ENCODE measurements around the gene C12orf60.
"Not testable (repeated sequence)": the region's sequence is repeated elsewhere in the genome, so short reads cannot be mapped to it uniquely, and the experiment has no call there.

Gene C12orf60

GRCh38 chr12:14803011-14803829 is at the start of gene C12orf60, which contains the start of gene WBP11:
TSS of gene C12orf60 (plus strand) at chr12:14803670. CDS start at chr12:14822936, 19,266 bp downstream.
TSS of gene WBP11 (minus strand) at chr12:14803478. CDS start at chr12:14801383, 2,095 bp downstream.
- DNase-seq, result peak; percentile 83

GRCh38 chr12:14756334-14757143 is 46.9 kb upstream of the C12orf60 start:
- no peak for DNase-seq

DNA sequence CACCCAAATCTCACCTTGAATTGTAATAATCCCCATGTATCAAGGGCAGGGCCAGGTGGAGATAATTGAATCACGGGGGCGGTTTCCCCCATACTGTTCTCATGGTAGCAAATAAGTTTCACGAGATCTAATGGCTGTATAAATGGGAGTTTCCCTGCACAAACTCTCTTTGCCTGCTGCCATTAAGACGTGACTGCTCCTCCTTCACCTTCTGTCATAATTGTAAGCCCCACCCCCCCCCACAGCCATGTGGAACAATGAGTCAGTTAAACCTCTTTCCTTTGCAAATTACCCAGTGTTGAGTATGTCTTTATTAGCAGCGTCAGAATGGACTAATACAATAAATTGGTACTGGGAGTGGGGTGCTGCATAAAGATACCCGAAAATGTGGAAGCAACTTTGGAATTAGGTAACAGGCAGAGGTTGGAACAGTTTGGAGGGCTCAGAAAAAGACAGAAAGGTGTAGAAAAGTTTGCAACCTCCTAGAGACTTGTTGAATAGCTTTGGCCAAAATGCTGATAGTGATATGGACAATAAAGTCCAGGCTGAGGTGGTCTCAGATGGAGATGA is 43.7 kb upstream of the C12orf60 start:
- DNase-seq, result not testable (repeated sequence)

DNA sequence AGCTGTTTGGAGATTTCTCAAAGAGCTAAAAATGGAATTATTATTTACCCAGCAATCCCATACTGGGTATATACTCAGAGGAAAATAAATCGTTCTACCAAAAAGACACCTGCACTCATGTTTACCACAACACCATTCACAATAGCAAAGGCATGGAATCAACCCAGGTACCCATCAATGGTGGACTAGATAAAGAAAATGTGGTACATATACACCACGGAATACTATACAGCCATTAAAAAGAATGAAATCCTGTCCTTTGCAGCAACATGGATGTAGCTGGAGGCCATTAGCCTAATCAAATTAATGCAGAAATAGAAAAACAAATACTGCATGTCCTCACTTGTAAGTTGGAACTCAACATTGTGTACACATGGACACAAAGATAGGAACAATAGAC is 38.1 kb upstream of the C12orf60 start:
- DNase-seq, result no peak

- not testable (repeated sequence) for DNase-seq
Observed at GRCh38 chr12:14766020-14766419, 37.5 kb upstream of the C12orf60 start.

GRCh38 chr12:14766649-14767215 is 36.7 kb upstream of the C12orf60 start:
- no peak for DNase-seq

GRCh38 chr12:14767617-14768016 is 35.9 kb upstream of the C12orf60 start:
- DNase-seq, result no peak

- no peak for DNase-seq
Observed at GRCh38 chr12:14768823-14769405, 34.6 kb upstream of the C12orf60 start.

GRCh38 chr12:14769466-14769968 is 34.0 kb upstream of the C12orf60 start:
- no peak for DNase-seq

DNA sequence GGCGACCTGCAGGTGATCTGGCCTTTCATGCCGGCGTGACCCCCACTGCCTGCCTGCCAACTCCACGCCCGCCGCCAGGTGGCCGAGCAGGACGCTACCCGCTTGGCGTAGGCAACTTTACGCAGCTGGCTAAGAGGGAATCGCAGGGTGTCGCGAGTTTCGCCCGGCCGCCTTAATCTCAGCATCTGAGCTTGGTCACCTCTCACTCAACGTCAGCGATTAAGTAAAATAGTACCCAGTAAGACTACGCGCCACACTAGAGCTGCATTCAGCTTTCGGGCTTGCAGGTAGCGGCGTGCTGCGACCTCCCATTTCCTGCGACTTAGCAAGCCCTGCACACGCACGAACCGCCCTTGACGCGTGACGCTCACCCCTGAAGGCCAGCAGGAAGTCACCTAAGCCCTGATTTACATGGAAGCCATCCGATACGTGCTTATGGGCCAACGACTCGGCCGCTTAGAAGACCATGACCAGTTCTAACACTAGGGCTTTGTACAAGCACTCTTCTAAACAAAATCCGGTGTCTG is 33.4 kb upstream of the C12orf60 start:
- DNase-seq, result peak; percentile 30

DNA sequence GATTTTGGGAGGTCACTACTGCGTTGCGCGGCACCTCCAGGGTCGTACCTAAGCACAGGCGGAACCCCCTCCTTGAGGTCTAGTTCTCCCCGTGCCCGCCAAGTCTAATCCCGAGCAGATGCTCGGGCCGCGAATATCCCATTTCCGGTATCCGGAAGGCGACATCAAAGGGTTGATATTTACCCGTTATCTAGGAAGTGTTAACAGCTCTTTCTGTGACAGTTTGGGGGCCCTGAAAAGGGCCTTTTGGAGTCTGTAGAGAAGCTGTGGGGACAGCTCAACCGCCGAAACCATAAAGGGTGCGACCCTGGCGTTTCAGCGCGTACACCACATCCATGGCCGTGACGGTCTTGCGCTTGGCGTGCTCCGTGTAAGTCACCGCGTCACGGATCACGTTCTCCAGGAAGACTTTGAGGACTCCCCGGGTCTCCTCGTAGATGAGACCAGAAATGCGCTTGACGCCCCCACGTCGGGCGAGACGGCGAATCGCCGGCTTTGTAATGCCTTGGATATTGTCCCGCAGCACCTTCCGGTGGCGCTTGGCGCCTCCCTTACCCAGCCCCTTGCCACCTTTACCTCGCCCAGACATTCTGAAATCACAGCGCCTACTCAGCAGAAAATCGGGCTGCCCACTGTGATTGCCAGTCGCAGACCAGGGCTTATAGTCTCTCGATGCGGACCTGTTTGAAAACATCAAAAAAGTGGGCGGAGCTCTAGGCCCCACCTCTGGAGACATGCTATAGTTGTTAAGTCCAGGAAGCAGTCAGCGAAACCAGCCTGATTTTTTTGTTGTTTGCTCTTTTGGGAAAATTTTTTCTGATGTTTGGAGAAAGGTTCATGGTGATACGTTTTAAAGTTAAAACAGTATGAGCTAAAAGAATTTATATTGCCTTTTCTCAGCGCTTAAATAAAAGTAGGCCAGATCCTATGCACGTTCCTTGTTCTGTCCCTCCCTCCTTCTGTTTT is 32.7 kb upstream of the C12orf60 start:
- DNase-seq, result peak; percentile 23

DNA sequence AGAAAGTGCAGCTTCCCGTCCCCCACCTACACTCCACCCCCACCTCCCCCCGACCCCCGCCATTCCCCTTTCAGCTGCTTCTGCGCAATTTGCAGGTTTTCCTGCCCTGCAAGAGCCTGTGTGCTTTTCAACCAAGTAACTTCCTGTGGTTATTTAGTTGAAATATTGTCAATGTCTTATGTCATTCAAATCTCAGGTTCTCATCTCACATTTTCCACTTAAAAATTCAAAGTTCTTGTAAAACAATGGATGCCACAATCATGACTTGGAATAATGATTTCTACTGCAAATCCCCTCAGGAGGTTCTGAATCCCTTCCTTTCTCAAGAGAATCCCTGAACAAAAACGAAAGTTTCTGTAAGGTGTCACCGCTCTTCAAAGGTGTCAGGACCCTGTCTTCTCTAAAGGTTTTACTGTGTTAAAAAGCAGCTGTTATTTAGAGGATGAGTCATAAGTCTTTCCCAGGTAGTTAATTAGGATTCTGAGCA is 31.8 kb upstream of the C12orf60 start:
- no peak for DNase-seq

DNA sequence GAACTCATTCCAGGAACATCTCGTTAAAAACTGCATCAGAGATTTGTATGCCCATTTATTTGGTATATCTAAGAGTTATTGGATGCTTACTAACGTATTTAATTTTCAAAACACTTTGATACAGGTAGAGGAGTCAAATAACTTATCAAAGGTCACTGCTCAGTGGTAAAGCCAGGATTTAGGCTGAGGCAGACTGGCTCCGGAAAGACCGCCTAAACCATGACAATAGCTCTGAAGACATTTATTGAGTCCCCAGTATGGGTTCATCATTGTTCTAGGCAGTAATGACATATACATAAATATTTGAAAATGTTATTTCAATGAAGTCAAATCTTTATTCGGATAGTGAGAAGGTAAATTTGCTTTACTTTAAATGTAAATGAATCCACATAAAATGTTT is 30.5 kb upstream of the C12orf60 start:
- DNase-seq, result no peak

GRCh38 chr12:14773685-14774073 is 29.8 kb upstream of the C12orf60 start:
- no peak for DNase-seq

GRCh38 chr12:14774074-14774905 is 29.2 kb upstream of the C12orf60 start:
- no peak for DNase-seq

- no peak for DNase-seq
Observed at GRCh38 chr12:14774906-14775635, 28.4 kb upstream of the C12orf60 start.

DNA sequence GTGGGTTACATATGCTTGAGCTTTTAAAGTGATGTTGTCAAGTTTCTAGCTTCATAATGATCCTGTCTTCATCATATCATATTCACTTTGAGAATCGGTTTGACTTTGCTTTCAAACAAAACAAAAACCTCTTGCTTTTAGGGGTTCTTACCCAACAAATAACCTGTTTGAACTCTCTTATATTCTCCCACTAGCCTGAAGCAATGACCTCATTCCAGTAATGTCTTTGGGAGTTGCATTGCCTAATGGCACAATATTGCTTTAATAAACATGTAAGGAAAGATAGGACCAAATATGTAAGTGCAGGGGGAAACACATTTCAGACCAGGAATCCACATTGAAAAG is 27.9 kb upstream of the C12orf60 start:
- no peak for DNase-seq

- no peak for DNase-seq
Observed at GRCh38 chr12:14776236-14776961, 27.1 kb upstream of the C12orf60 start.

- no peak for DNase-seq
Observed at GRCh38 chr12:14777271-14777670, 26.2 kb upstream of the C12orf60 start.

Data from GDM1 (cell line).